Upper lobe of left lung (tissue), 4 donors: ENCODE results near the gene ZC3H12C.

Source experiments
- CTCF ChIP-seq, 6 experiments: fragments of 450-650 bp in 4 of 6; fragments of 200-600 bp in 2 of 6; sonication (generic) in 2 of 6; IDR thresholded peaks; one replicate each; pipeline ENCODE4 v1.5.1; 2016 to 2019; ENCODE audit warnings: antibody characterized with exemption in 6 of 6
- EP300 ChIP-seq, 4 donors: sonication (generic); formaldehyde crosslinking; IDR thresholded peaks; one replicate each; pipeline ENCODE4 v1.5.1; 2017; ENCODE audit warnings: antibody characterized with exemption in 4 of 4, control low read depth in 2 of 4
- POLR2A ChIP-seq, 4 donors: fragments of 450-650 bp; IDR thresholded peaks; one replicate each; pipeline ENCODE4 v1.5.1; 2016 to 2017; ENCODE audit warnings: antibody characterized with exemption in 4 of 4, mild to moderate bottlenecking in 2 of 4

GRCh38 chr11:110069158-110069737 is 23.9 kb upstream of the ZC3H12C start:
- TF ChIP-seq CTCF (IDR thresholded peaks at IDR 0.05) (no peak), POLR2A (IDR thresholded peaks at IDR 0.05) (no peak), EP300 (IDR thresholded peaks at IDR 0.05) (peak in 2 of 4 donors; percentile 82 to 83)
